A673 (cell line): ENCODE measurements around the gene HOXC13. TPM values are rescaled to one million over a fixed set of nuclear protein-coding genes. Genes with fewer than 3 reads are reported as not detected.

Source experiments
- BruUV-seq: library from RNA; stranded (reverse); fragments of 400-500 nt; replicated peaks from 2 replicates; lab custom pipeline; 2021; lab: Mats Ljungman, UMichigan
- CTCF ChIA-PET: fragments of 300-600 bp; sonication (Branson Sonifier 250); formaldehyde crosslinking; loops from one replicate; lab custom pipeline; 2022; ENCODE audit warnings: antibody characterized with exemption; lab: Charles Lee
- POLR2A ChIA-PET: fragments of 300-600 bp; sonication (Branson Sonifier 250); formaldehyde crosslinking; loops from one replicate; lab custom pipeline; 2022; ENCODE audit warnings: antibody characterized with exemption; ENCODE audit not compliant: low non-redundant PET; lab: Charles Lee
- DNase-seq: peaks from one replicate; pipeline ENCODE4 v3.0.0-alpha.2; 2015; ENCODE audit warnings: low spot score
- H3K27ac ChIP-seq: fragments of 200-600 bp; sonication (generic); 2 replicates; pipeline ENCODE4 v1.5.1; 2016; ENCODE audit warnings: mixed run types, low read depth, mild to moderate bottlenecking, mixed read lengths, antibody characterized with exemption, low read length; ENCODE audit not compliant: poor library complexity, severe bottlenecking
- H3K27me3 ChIP-seq: fragments of 200-600 bp; sonication (generic); replicated peaks from 2 replicates; pipeline ENCODE4 v1.6.1; 2017; ENCODE audit warnings: mixed run types, low read depth, mild to moderate bottlenecking, mixed read lengths, antibody characterized with exemption, low read length; ENCODE audit not compliant: insufficient read depth, poor library complexity
- H3K36me3 ChIP-seq: fragments of 200-600 bp; sonication (generic); 2 replicates; pipeline ENCODE4 v1.6.1; 2016; ENCODE audit warnings: mixed run types, mild to moderate bottlenecking, mixed read lengths, antibody characterized with exemption, low read length; ENCODE audit not compliant: insufficient read depth, poor library complexity, severe bottlenecking
- H3K4me1 ChIP-seq: fragments of 200-600 bp; sonication (generic); 2 replicates; pipeline ENCODE4 v1.6.1; 2017; ENCODE audit warnings: mixed run types, mild to moderate bottlenecking, mixed read lengths, antibody characterized with exemption, low read length; ENCODE audit not compliant: insufficient read depth, poor library complexity, severe bottlenecking
- H3K4me3 ChIP-seq: fragments of 200-600 bp; sonication (generic); 2 replicates; pipeline ENCODE4 v1.5.1; 2016; ENCODE audit warnings: low read depth, mixed run types, mild to moderate bottlenecking, mixed read lengths, low read length; ENCODE audit not compliant: poor library complexity, severe bottlenecking
- H3K9me3 ChIP-seq: fragments of 200-600 bp; sonication (generic); 2 replicates; pipeline ENCODE4 v1.6.1; 2016; ENCODE audit warnings: mixed run types, low read depth, mild to moderate bottlenecking, mixed read lengths, antibody characterized with exemption, low read length; ENCODE audit not compliant: poor library complexity, severe bottlenecking
- CTCF ChIP-seq: fragments of 300-800, 200-600 bp; sonication (generic); conservative IDR thresholded peaks from 2 replicates; pipeline ENCODE4 v1.5.1; 2017; ENCODE audit warnings: low read depth, mild to moderate bottlenecking, antibody characterized with exemption, low read length, moderate library complexity, mixed read lengths
- EZH2 ChIP-seq: fragments of 200-600 bp; sonication (generic); IDR thresholded peaks from 2 replicates; pipeline ENCODE4 v1.6.1; 2017; ENCODE audit warnings: borderline replicate concordance, low read depth, mild to moderate bottlenecking, mixed read lengths, antibody characterized with exemption, low read length; ENCODE audit not compliant: poor library complexity, severe bottlenecking
- intact Hi-C: fragments of 100-400 bp; cut with micrococcal nuclease; formaldehyde crosslinking; loops from one replicate; pipeline ENCODE4 v1.10.0; 2022; ENCODE audit not compliant: unreplicated experiment
- total RNA-seq: library from RNA; stranded (reverse); gene quantifications from 2 replicates; pipeline ENCODE4 v1.2.3, GENCODE V29; 2021

Gene HOXC13
- total RNA-seq, 1 experiment from 2014 or later, result 10.1 TPM

GRCh38 chr12:53956251-53956887 lies 17.7 kb downstream of the HOXC13 start:
- intact Hi-C loops, result no loop called here
- no peaks in the 10 kb centered on the region for H3K36me3 ChIP-seq
- peaks cover 3% of the 10 kb centered on the region for H3K4me1 ChIP-seq
- no peaks in the 10 kb centered on the region for H3K9me3 ChIP-seq
- ChIA-PET POLR2A (no interaction called here), CTCF (no interaction called here)
- BruUV-seq, result no TSS peak
- TF ChIP-seq CTCF, result no peak
- TF ChIP-seq EZH2, result no peak
- H3K27me3 ChIP-seq, result peaks cover 6% of the 10 kb centered on the region
- no peak overlapping the region for H3K4me3 ChIP-seq
- H3K27ac ChIP-seq, result no peak overlapping the region
- no peak for DNase-seq

GRCh38 chr12:53956914-53957536 lies 18.4 kb downstream of the HOXC13 start:
- ChIA-PET POLR2A (no interaction called here), CTCF (no interaction called here)
- no peak for TF ChIP-seq EZH2
- no peak for TF ChIP-seq CTCF
- Histone ChIP-seq H3K4me1 (peaks cover 3% of the 10 kb centered on the region), H3K27me3 (peaks cover 6% of the 10 kb centered on the region), H3K9me3 (no peaks in the 10 kb centered on the region), H3K27ac (no peak overlapping the region), H3K36me3 (no peaks in the 10 kb centered on the region), H3K4me3 (no peak overlapping the region)
- DNase-seq, result no peak
- BruUV-seq, result no TSS peak
- intact Hi-C loops, result no loop called here

- H3K36me3 ChIP-seq, result no peaks in the 10 kb centered on the region
- intact Hi-C loops, result no loop called here
- H3K4me1 ChIP-seq, result peaks cover 3% of the 10 kb centered on the region
- no peak for DNase-seq
- ChIA-PET CTCF (interaction anchor here (0.7 kb wide), 1 partner anchor 27 kb away, joined by 3 read pairs; the partner anchor contains the start of gene HOXC10), POLR2A (no interaction called here)
- BruUV-seq, result no TSS peak
- H3K27ac ChIP-seq, result no peak overlapping the region
- TF ChIP-seq EZH2 (no peak), CTCF (no peak)
- no peaks in the 10 kb centered on the region for H3K9me3 ChIP-seq
- H3K4me3 ChIP-seq, result no peak overlapping the region
- H3K27me3 ChIP-seq, result peaks cover 6% of the 10 kb centered on the region
These were observed 19.5 kb downstream of the HOXC13 start for GRCh38 chr12:53958128-53958527.
